Tibial artery (tissue), 4 donors: ENCODE results near the gene AANAT.

Source experiments
- DNase-seq, 2 donors: peaks; one replicate each; pipeline ENCODE4 v3.0.0-alpha.2; 2019
- H3K27ac ChIP-seq, 2 donors: fragments of 200-600 bp; sonication (generic) in 1 of 2; 1 replicate in 1 of 2; 2 replicates in 1 of 2; pipeline ENCODE4 v1.5.1; 2018 to 2019; ENCODE audit warnings: mild to moderate bottlenecking in 1 of 2
- H3K27me3 ChIP-seq, 2 donors: fragments of 200-600 bp; sonication (generic) in 1 of 2; one replicate each; pipeline versions ENCODE4 v1.5.1 to v1.6.0; 2016 to 2019
- H3K36me3 ChIP-seq, 3 donors: fragments of 200-600 bp; sonication (generic) in 2 of 3; one replicate each; pipeline ENCODE4 v1.5.1; 2016 to 2019; ENCODE audit warnings: mild to moderate bottlenecking in 2 of 3
- H3K4me1 ChIP-seq, 4 donors: fragments of 200-600 bp; sonication (generic) in 2 of 4; 1 replicate in 3 of 4; 2 replicates in 1 of 4; pipeline ENCODE4 v1.5.1; 2016 to 2019
- H3K4me3 ChIP-seq, 2 donors: fragments of 200-600 bp; sonication (generic) in 1 of 2; 1 replicate in 1 of 2; 2 replicates in 1 of 2; pipeline ENCODE4 v1.5.1; 2018 to 2019; ENCODE audit warnings: mild to moderate bottlenecking in 2 of 2
- H3K9me3 ChIP-seq, 3 donors: fragments of 200-600 bp; sonication (generic) in 1 of 3; one replicate each; pipeline ENCODE4 v1.5.1; 2016 to 2019
- CTCF ChIP-seq, 2 experiments: fragments of 200-600 bp in 1 of 2; fragments of 450-650 bp in 1 of 2; IDR thresholded peaks; one replicate each; pipeline ENCODE4 v1.5.1; 2017 to 2019; ENCODE audit warnings: antibody characterized with exemption in 2 of 2, mild to moderate bottlenecking in 1 of 2, moderate library complexity in 1 of 2
- intact Hi-C: fragments of 100-400 bp; cut with DNase I; formaldehyde crosslinking; loops from one replicate; pipeline ENCODE4 v1.15.0; 2023; ENCODE audit warnings: low total_unique reads

Gene AANAT

GRCh38 chr17:76422860-76423259 lies 44.5 kb upstream of the AANAT start:
- peak in 1 of 2 donors; percentile 33 for DNase-seq
- Histone ChIP-seq H3K9me3 (no peaks in the 10 kb centered on the region), H3K4me3 (no peak overlapping the region), H3K4me1 (peaks cover 0 to 31% (median 23%) of the 10 kb centered on the region in 4 donors), H3K27me3 (no peaks in the 10 kb centered on the region), H3K27ac (no peak overlapping the region), H3K36me3 (no peaks in the 10 kb centered on the region)
- no peak for TF ChIP-seq CTCF (IDR thresholded peaks at IDR 0.05)
- intact Hi-C loops: no loop called here

- Histone ChIP-seq H3K4me3 (no peak overlapping the region), H3K36me3 (no peaks in the 10 kb centered on the region), H3K27ac (no peak overlapping the region), H3K27me3 (no peaks in the 10 kb centered on the region), H3K4me1 (peaks cover 0 to 11% (median 4%) of the 10 kb centered on the region in 4 donors), H3K9me3 (no peaks in the 10 kb centered on the region)
- TF ChIP-seq CTCF (IDR thresholded peaks at IDR 0.05): no peak
- DNase-seq: no peak
- intact Hi-C loops: no loop called here
Observed at GRCh38 chr17:76426853-76427252, 40.5 kb upstream of the AANAT start.

- TF ChIP-seq CTCF (IDR thresholded peaks at IDR 0.05): no peak
- DNase-seq: peak in 1 of 2 donors; percentile 53
- Histone ChIP-seq H3K27me3 (no peaks in the 10 kb centered on the region), H3K27ac (no peak overlapping the region), H3K36me3 (no peaks in the 10 kb centered on the region), H3K4me3 (no peak overlapping the region), H3K9me3 (no peaks in the 10 kb centered on the region), H3K4me1 (peaks cover 0 to 11% (median 4%) of the 10 kb centered on the region in 4 donors)
- intact Hi-C loops: no loop called here
Observed at GRCh38 chr17:76427501-76428231, 39.7 kb upstream of the AANAT start.

GRCh38 chr17:76428511-76428910 lies 38.9 kb upstream of the AANAT start:
- Histone ChIP-seq H3K4me1 (peaks cover 0 to 11% (median 4%) of the 10 kb centered on the region in 4 donors), H3K4me3 (no peak overlapping the region), H3K27ac (no peak overlapping the region), H3K36me3 (no peaks in the 10 kb centered on the region), H3K9me3 (no peaks in the 10 kb centered on the region), H3K27me3 (no peaks in the 10 kb centered on the region)
- intact Hi-C loops: no loop called here
- TF ChIP-seq CTCF (IDR thresholded peaks at IDR 0.05): no peak
- DNase-seq: no peak

- no peak overlapping the region for H3K27ac ChIP-seq
- peaks cover 0 to 11% (median 4%) of the 10 kb centered on the region in 4 donors for H3K4me1 ChIP-seq
- no peaks in the 10 kb centered on the region for H3K36me3 ChIP-seq
- no peak overlapping the region for H3K4me3 ChIP-seq
- no peaks in the 10 kb centered on the region for H3K9me3 ChIP-seq
- intact Hi-C loops: no loop called here
- no peak for DNase-seq
- no peak for TF ChIP-seq CTCF (IDR thresholded peaks at IDR 0.05)
- H3K27me3 ChIP-seq: no peaks in the 10 kb centered on the region
Observed at GRCh38 chr17:76431509-76431908, 35.9 kb upstream of the AANAT start.
